MM.1S (cell line): ENCODE data around the gene TMEM156.

Experiments
- DNase-seq: peaks from one replicate; pipeline ENCODE4 v3.0.0-alpha.2; 2015
- H2AFZ ChIP-seq: fragments of 300-600 bp; sonication (generic); 2 replicates; pipeline ENCODE4 v1.6.0; 2016; ENCODE audit warnings: antibody characterized with exemption, low read length
- H3F3A ChIP-seq: fragments of 300-600 bp; sonication (generic); 2 replicates; pipeline ENCODE4 v1.6.1; 2016; ENCODE audit warnings: mild to moderate bottlenecking, antibody characterized with exemption, low read length, moderate library complexity, mixed read lengths; ENCODE audit not compliant: insufficient read depth
- H3K27ac ChIP-seq: fragments of 300-600 bp; sonication (generic); 2 replicates; pipeline ENCODE4 v1.5.1; 2016; ENCODE audit warnings: mild to moderate bottlenecking, low read length
- H3K27me3 ChIP-seq: fragments of 300-600 bp; sonication (generic); replicated peaks from 2 replicates; pipeline ENCODE4 v1.6.0; 2016; ENCODE audit warnings: low read length; ENCODE audit not compliant: insufficient read depth
- H3K36me3 ChIP-seq: fragments of 300-600 bp; sonication (generic); replicated peaks from 2 replicates; pipeline ENCODE4 v1.6.1; 2016; ENCODE audit warnings: mild to moderate bottlenecking, low read length, mixed read lengths; ENCODE audit not compliant: insufficient read depth
- H3K4me1 ChIP-seq: fragments of 300-600 bp; sonication (generic); 2 replicates; pipeline ENCODE4 v1.6.1; 2016; ENCODE audit warnings: low read length, mixed read lengths
- H3K4me2 ChIP-seq: fragments of 300-600 bp; sonication (generic); 2 replicates; pipeline ENCODE4 v1.6.0; 2016; ENCODE audit warnings: low read depth, low read length
- H3K4me3 ChIP-seq: fragments of 300-600 bp; sonication (generic); 2 replicates; pipeline ENCODE4 v1.5.1; 2016; ENCODE audit warnings: low read length, mixed read lengths
- H3K79me2 ChIP-seq: fragments of 300-600 bp; sonication (generic); 2 replicates; pipeline ENCODE4 v1.6.1; 2016; ENCODE audit warnings: mixed run types, low read length, mixed read lengths
- H3K9ac ChIP-seq: fragments of 300-600 bp; sonication (generic); 2 replicates; pipeline ENCODE4 v1.6.1; 2016; ENCODE audit warnings: low read length, mixed read lengths
- H3K9me2 ChIP-seq: fragments of 300-600 bp; sonication (generic); replicated peaks from 2 replicates; pipeline ENCODE4 v1.6.1; 2016; ENCODE audit warnings: mild to moderate bottlenecking, low read length, mixed read lengths; ENCODE audit not compliant: insufficient read depth
- H3K9me3 ChIP-seq: fragments of 300-600 bp; sonication (generic); replicated peaks from 2 replicates; pipeline ENCODE4 v1.6.1; 2016; ENCODE audit warnings: mild to moderate bottlenecking, low read length, mixed read lengths; ENCODE audit not compliant: insufficient read depth
- H4K20me1 ChIP-seq: fragments of 300-600 bp; sonication (generic); 2 replicates; pipeline ENCODE4 v1.6.1; 2016; ENCODE audit warnings: mild to moderate bottlenecking, low read length, moderate library complexity, mixed read lengths; ENCODE audit not compliant: insufficient read depth
- EZH2 ChIP-seq: fragments of 300-600 bp; sonication (generic); optimal IDR thresholded peaks from 2 replicates; pipeline ENCODE3; 2017; ENCODE audit warnings: low read depth, mild to moderate bottlenecking, antibody characterized with exemption, low read length, mixed read lengths
- EZH2phosphoT487 ChIP-seq: fragments of 300-600 bp; sonication (generic); IDR thresholded peaks from 2 replicates; pipeline ENCODE4 v1.6.1; 2018; ENCODE audit warnings: antibody characterized with exemption, low read length
- TF ChIP-seq, protein P1 (sequence below): fragments of 300-600 bp; sonication (generic); IDR thresholded peaks from 2 replicates; pipeline ENCODE4 v1.5.1; 2016; ENCODE audit warnings: antibody characterized with exemption, low read length, mixed read lengths

The TMEM156 gene

DNA sequence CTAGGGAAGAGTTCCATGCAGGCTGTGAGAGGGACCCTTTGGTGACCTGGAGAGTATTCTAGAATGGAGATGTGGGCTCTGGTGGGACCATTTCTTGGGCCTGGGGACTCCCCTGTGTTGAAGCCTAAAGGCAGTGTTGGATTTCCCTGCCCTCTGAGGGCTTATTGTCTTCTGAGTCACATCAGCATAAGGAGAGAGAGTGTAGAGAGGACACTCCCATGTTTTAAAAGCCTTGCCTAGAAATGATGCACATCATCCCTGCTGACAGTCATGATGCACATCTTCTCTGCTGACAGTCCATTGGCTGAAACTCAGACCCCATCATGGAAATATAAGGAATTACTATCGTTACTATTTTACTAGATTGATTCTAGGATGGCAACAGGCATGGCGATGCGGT, 112.7 kb downstream of the TMEM156 start:
- Histone ChIP-seq H3K4me3 (no peak overlapping the region), H3K27me3 (no peaks in the 10 kb centered on the region), H3K9ac (no peak overlapping the region), H3K4me1 (0 out of 2 replicates have a peak, but pooled peaks cover 7% of the 10 kb centered on the region), H3K79me2 (no peaks in the 10 kb centered on the region), H3K9me2 (no peaks in the 10 kb centered on the region), H3K27ac (no peak overlapping the region), H3K4me2 (no peak overlapping the region), H3K9me3 (no peaks in the 10 kb centered on the region), H3K36me3 (no peaks in the 10 kb centered on the region), H2AFZ (no peak overlapping the region), H3F3A (no peaks in the 10 kb centered on the region), H4K20me1 (no peaks in the 10 kb centered on the region)
- TF ChIP-seq EZH2phosphoT487, result no peak
- no peak for TF ChIP-seq EZH2
- TF ChIP-seq, protein P1, sequence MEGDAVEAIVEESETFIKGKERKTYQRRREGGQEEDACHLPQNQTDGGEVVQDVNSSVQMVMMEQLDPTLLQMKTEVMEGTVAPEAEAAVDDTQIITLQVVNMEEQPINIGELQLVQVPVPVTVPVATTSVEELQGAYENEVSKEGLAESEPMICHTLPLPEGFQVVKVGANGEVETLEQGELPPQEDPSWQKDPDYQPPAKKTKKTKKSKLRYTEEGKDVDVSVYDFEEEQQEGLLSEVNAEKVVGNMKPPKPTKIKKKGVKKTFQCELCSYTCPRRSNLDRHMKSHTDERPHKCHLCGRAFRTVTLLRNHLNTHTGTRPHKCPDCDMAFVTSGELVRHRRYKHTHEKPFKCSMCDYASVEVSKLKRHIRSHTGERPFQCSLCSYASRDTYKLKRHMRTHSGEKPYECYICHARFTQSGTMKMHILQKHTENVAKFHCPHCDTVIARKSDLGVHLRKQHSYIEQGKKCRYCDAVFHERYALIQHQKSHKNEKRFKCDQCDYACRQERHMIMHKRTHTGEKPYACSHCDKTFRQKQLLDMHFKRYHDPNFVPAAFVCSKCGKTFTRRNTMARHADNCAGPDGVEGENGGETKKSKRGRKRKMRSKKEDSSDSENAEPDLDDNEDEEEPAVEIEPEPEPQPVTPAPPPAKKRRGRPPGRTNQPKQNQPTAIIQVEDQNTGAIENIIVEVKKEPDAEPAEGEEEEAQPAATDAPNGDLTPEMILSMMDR, result no peak
- DNase-seq, result no peak

DNA sequence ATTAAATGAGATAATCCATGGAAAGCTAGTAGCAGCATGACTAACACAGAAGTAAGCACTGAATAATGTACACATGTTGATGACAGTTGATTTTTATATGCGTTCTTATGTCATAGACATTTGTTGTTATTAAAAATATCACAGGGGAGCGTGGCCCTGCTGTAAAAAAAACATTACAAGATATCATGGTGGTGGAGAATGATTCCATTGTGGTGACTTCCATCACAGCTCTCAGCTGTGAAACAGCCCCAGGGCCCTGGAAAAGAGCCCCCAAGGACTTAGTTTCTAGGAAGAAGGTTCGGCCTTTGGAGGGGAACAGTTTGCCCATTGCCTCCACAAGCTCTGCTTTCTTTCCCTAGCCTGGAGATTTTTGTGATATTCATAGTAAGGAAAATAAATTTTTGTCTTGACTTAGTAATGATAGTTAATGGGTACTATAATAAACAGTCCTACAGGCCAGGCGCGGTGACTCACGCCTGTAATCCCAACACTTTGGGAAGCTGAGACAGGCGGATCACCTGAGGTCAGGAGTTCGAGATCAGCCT, 114.7 kb downstream of the TMEM156 start:
- Histone ChIP-seq H3K9ac (no peak overlapping the region), H3K4me3 (no peak overlapping the region), H3K4me2 (no peak overlapping the region), H2AFZ (no peak overlapping the region), H3K9me2 (no peaks in the 10 kb centered on the region), H3K36me3 (no peaks in the 10 kb centered on the region), H3K27ac (no peak overlapping the region), H3K79me2 (no peaks in the 10 kb centered on the region), H3K9me3 (no peaks in the 10 kb centered on the region), H3K27me3 (no peaks in the 10 kb centered on the region), H3F3A (no peaks in the 10 kb centered on the region), H4K20me1 (no peaks in the 10 kb centered on the region), H3K4me1 (0 out of 2 replicates have a peak, but pooled peaks cover 7% of the 10 kb centered on the region)
- DNase-seq, result no peak
- TF ChIP-seq EZH2, result no peak
- no peak for TF ChIP-seq EZH2phosphoT487
- TF ChIP-seq, protein P1, result no peak
